ENCODE data around the gene CRYBG3. TPM values are rescaled to one million over a fixed set of nuclear protein-coding genes. Genes with fewer than 3 reads are reported as not detected.
"Not testable (repeated sequence)": the region's sequence is repeated elsewhere in the genome, so short reads cannot be mapped to it uniquely, and the experiment has no call there.

Gene CRYBG3
- total RNA-seq, 1 donor from 2014 or later: 30.1 TPM

DNA sequence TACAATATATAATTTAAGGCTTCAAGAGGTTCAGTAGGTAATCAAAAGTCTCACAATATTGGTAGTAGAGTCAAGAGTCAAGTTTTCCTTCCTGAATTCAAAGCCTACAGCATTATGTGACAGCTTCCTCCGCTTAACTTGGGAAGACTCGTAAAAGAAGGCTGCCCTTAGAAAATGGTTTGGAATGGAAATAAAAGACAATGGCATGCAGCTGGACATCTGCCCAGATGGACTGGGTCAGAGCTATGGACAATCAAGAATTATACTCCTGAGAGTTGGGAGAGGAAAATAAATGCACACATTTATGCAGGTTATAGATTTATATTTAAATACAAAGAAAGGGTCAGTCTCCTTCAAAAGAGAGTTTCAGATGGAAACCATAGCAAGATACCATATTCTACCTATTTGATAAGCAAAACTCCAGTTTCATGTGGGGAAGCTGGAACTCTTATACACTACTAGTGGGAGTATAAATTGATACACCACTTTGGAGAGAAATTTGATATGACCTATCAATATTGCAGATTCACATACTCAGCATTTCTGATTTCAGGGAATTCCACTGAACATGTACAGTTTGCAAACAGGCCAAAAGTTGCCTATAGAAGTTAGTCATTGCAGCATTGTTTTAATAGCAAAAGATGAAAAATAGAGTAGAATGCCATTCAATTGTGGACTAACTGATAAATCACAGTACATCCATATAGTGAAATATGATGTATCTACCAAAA is 6.1 kb downstream of the CRYBG3 start:
- no peak for ATAC-seq
- Histone ChIP-seq H3K4me3 (no peak overlapping the region), H3K27ac (no peak overlapping the region), H3K27me3 (ENCODE audit: low read depth) (no peaks in the 10 kb centered on the region), H3K4me1 (peaks cover 23% of the 10 kb centered on the region), H3K9me3 (no peaks in the 10 kb centered on the region), H3K36me3 (no peaks in the 10 kb centered on the region)
- no peak for DNase-seq
- intact Hi-C loops (cut with DNase I): no loop called here
- TF ChIP-seq, protein P1, sequence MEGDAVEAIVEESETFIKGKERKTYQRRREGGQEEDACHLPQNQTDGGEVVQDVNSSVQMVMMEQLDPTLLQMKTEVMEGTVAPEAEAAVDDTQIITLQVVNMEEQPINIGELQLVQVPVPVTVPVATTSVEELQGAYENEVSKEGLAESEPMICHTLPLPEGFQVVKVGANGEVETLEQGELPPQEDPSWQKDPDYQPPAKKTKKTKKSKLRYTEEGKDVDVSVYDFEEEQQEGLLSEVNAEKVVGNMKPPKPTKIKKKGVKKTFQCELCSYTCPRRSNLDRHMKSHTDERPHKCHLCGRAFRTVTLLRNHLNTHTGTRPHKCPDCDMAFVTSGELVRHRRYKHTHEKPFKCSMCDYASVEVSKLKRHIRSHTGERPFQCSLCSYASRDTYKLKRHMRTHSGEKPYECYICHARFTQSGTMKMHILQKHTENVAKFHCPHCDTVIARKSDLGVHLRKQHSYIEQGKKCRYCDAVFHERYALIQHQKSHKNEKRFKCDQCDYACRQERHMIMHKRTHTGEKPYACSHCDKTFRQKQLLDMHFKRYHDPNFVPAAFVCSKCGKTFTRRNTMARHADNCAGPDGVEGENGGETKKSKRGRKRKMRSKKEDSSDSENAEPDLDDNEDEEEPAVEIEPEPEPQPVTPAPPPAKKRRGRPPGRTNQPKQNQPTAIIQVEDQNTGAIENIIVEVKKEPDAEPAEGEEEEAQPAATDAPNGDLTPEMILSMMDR (IDR thresholded peaks at IDR 0.05): no peak

DNA sequence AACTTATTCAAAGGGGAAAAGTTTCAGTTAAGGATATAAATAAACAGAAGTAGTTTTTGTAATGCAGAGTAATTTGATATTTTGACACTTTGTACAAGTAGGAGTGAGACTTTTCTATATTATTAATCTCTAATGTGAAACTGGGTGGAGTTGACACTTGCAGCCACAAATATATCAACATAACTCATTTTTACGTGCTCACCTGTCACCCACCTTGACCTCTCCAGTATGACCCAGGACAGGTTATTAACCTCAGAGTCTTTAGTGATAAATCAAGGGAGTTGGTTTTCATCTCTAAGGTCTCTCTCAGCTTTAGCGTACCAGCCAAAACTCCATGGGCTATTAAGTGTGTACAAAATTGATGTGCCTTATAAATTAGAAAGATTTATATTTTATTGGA is 7.4 kb downstream of the CRYBG3 start:
- peaks cover 14% of the 10 kb centered on the region for H3K4me1 ChIP-seq
- H3K36me3 ChIP-seq: no peaks in the 10 kb centered on the region
- H3K27ac ChIP-seq: no peak overlapping the region
- no peaks in the 10 kb centered on the region for H3K27me3 ChIP-seq (ENCODE audit: low read depth)
- intact Hi-C loops (cut with DNase I): no loop called here
- TF ChIP-seq, protein P1 (IDR thresholded peaks at IDR 0.05): no peak
- DNase-seq (no peak), ATAC-seq (no peak)
- no peaks in the 10 kb centered on the region for H3K9me3 ChIP-seq
- no peak overlapping the region for H3K4me3 ChIP-seq

DNA sequence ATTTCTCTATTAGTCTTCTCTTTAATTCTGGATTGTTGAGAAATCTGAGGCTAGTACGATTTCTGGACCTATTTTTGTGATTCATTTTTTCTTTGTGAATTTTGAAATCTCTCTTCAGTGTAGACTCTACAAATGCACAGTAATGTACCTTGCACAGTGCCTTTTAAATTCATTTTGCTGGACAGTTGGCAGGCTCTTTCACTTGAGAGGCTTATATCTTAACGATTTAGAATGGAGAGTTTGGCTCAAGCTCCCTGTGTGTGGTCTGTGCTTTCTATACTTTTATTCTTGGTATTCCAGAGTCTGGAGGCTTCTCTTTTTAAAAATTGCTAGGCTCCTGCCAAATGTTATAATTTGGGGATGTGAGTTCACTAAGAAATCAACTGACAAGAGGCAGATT is 8.8 kb downstream of the CRYBG3 start:
- H3K4me1 ChIP-seq: peaks cover under 1% of the 10 kb centered on the region
- no peak overlapping the region for H3K4me3 ChIP-seq
- no peaks in the 10 kb centered on the region for H3K9me3 ChIP-seq
- no peak for ATAC-seq
- no peaks in the 10 kb centered on the region for H3K27me3 ChIP-seq (ENCODE audit: low read depth)
- no peak overlapping the region for H3K27ac ChIP-seq
- TF ChIP-seq, protein P1 (IDR thresholded peaks at IDR 0.05): no peak
- no peak for DNase-seq
- no peaks in the 10 kb centered on the region for H3K36me3 ChIP-seq
- intact Hi-C loops (cut with DNase I): no loop called here

DNA sequence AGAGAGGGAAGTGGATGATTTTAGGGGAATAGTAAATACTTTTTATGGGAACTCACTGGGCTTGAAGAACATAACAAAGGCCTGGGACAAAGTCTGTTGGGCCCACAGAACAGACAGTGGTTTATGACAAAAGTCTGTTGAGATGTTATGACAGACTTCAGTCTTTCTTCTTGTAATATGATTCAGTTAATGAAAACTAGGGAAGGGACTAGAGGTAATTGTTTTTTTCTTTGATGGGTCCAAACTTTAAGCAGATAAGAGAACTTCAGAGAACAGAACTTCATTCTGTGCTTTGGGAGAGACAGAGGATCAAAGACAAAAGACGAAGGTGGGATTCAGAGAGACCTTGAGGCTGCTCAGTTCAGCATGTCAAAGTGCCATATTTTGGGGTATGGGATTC is 9.3 kb downstream of the CRYBG3 start:
- Histone ChIP-seq H3K4me1 (no peaks in the 10 kb centered on the region), H3K4me3 (no peak overlapping the region), H3K9me3 (no peaks in the 10 kb centered on the region), H3K36me3 (no peaks in the 10 kb centered on the region), H3K27ac (no peak overlapping the region), H3K27me3 (ENCODE audit: low read depth) (no peaks in the 10 kb centered on the region)
- no peak for DNase-seq
- TF ChIP-seq, protein P1 (IDR thresholded peaks at IDR 0.05): no peak
- no peak for ATAC-seq
- intact Hi-C loops (cut with DNase I): no loop called here

DNA sequence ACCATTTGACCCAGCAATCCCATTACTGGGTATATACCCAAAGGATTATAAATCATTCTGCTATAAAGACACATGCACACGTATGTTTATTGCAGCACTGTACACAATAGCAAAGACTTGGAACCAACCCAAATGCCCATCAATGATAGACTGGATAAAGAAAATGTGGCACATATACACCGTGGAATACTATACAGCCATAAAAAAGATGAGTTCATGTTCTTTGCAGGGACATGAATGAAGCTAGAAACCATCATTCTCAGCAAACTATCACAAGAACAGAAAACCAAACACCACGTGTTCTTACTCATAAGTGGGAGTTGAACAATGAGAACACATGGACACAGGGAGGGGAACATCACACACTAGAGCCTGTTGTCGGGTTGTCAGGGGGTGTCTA is 11.4 kb downstream of the CRYBG3 start:
- H3K9me3 ChIP-seq; H3K4me1 ChIP-seq; H3K27me3 ChIP-seq (ENCODE audit: low read depth); H3K27ac ChIP-seq; DNase-seq; ATAC-seq; H3K4me3 ChIP-seq; H3K36me3 ChIP-seq; intact Hi-C loops (cut with DNase I): not testable (repeated sequence)

DNA sequence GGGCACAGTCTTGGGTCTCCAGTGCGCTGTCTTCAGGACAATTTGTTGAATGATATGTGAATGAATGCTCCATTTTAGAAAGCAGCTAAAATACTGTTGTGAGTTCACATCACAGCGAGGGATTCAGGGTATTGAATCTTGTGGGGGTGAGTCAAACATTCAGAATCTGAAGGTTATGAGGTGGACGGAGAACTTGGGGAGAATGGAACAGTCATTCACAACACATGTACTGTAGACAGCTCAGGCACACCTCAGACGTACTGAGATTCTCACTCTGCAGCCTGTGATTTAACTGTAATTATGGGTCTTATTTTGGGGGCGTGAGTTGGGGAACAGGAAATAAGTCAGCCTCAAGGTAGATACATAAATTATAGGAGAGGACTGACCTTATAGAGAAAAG is 13.9 kb downstream of the CRYBG3 start:
- H3K27me3 ChIP-seq (ENCODE audit: low read depth): no peaks in the 10 kb centered on the region
- DNase-seq (no peak), ATAC-seq (no peak)
- H3K36me3 ChIP-seq: no peaks in the 10 kb centered on the region
- no peak overlapping the region for H3K4me3 ChIP-seq
- no peak overlapping the region for H3K27ac ChIP-seq
- TF ChIP-seq, protein P1 (IDR thresholded peaks at IDR 0.05): no peak
- intact Hi-C loops (cut with DNase I): no loop called here
- peaks cover 21% of the 10 kb centered on the region for H3K4me1 ChIP-seq
- no peaks in the 10 kb centered on the region for H3K9me3 ChIP-seq

Data from lower lobe of right lung (tissue), 2 donors.